Osteoblast (primary cell): ENCODE measurements around the gene MPRIP. TPM values are rescaled to one million over a fixed set of nuclear protein-coding genes. Genes with fewer than 3 reads are reported as not detected.

Experiments used
- DNase-seq: peaks from one replicate; pipeline ENCODE4 v3.0.0; 2011; ENCODE audit warnings: low spot score, mixed read lengths; ENCODE audit not compliant: insufficient read length; ENCODE audit errors: missing footprints
- H2AFZ ChIP-seq: 2 replicates; pipeline ENCODE4 v1.6.0; 2011; ENCODE audit warnings: mild to moderate bottlenecking, low read length
- H3K27ac ChIP-seq: 2 replicates; pipeline ENCODE4 v1.5.1; 2011; ENCODE audit warnings: mild to moderate bottlenecking, low read depth, low read length, moderate library complexity
- H3K27me3 ChIP-seq: 2 replicates; pipeline ENCODE4 v1.6.0; 2012; ENCODE audit warnings: mild to moderate bottlenecking, control low read depth, inconsistent platforms, low read length, moderate library complexity; ENCODE audit not compliant: insufficient read depth
- H3K36me3 ChIP-seq: 2 replicates; pipeline ENCODE4 v1.5.1; 2011; ENCODE audit warnings: mild to moderate bottlenecking, low read length, control low read depth, moderate library complexity; ENCODE audit not compliant: insufficient read depth
- H3K4me1 ChIP-seq: 2 replicates; pipeline ENCODE4 v1.5.1; 2011; ENCODE audit warnings: mild to moderate bottlenecking, low read length, control low read depth, moderate library complexity; ENCODE audit not compliant: insufficient read depth
- H3K4me2 ChIP-seq: 2 replicates; pipeline ENCODE4 v1.6.0; 2011; ENCODE audit warnings: mild to moderate bottlenecking, low read length; ENCODE audit not compliant: insufficient read depth
- H3K4me3 ChIP-seq: fragments of 200-600 bp; sonication (generic); 3 replicates; pipeline ENCODE4 v1.5.1; 2012; ENCODE audit warnings: mild to moderate bottlenecking, low read length, inconsistent platforms; ENCODE audit not compliant: insufficient read depth
- H3K79me2 ChIP-seq: 2 replicates; pipeline ENCODE4 v1.6.0; 2012; ENCODE audit warnings: mild to moderate bottlenecking, low read length, control low read depth, inconsistent platforms; ENCODE audit not compliant: insufficient read depth
- H3K9me3 ChIP-seq: 2 replicates; pipeline ENCODE4 v1.5.1; 2011; ENCODE audit warnings: low read depth, low read length, control low read depth
- H4K20me1 ChIP-seq: 2 replicates; pipeline ENCODE4 v1.6.0; 2012; ENCODE audit warnings: mild to moderate bottlenecking, low read length, control low read depth; ENCODE audit not compliant: insufficient read depth
- CTCF ChIP-seq: IDR thresholded peaks from 2 replicates; pipeline ENCODE4 v1.5.1; 2011; ENCODE audit warnings: mild to moderate bottlenecking, low read depth, low read length, moderate library complexity; ENCODE audit errors: extremely low read depth
- total RNA-seq: library from RNA; depleted of rRNA; stranded (reverse); fragments of >200 nt; gene quantifications from 2 replicates; pipeline ENCODE4 v1.2.3, GENCODE V29; 2012

MPRIP gene
- total RNA-seq, 1 donor = 149 TPM

DNA sequence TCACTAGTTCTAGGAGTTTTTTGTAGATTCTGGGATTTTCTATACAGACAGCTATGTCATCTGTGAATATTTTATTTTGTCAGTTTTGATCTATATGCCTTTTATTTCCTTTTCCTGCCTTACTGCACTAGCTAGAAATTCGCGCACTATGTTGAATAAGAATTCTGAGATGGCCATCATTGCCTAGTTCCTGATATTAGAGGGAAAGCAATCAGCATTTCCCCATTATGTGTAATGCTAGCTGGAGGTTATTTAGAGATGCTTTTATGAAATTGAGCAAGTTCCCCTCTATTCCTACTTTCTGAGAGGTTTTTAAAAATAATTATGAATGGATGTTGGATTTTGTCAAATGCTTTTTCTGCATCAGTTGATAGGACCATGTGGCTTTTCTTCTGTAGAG, 23.8 kb downstream of the MPRIP start:
- peaks cover 81% of the 10 kb centered on the region for H4K20me1 ChIP-seq
- H3K27ac ChIP-seq = no peak overlapping the region
- H3K4me3 ChIP-seq = no peak overlapping the region
- no peak for DNase-seq
- no peak overlapping the region for H2AFZ ChIP-seq
- H3K79me2 ChIP-seq = peaks cover 100% of the 10 kb centered on the region
- H3K36me3 ChIP-seq = peaks cover 22% of the 10 kb centered on the region
- H3K4me2 ChIP-seq = no peak overlapping the region
- TF ChIP-seq CTCF = no peak
- H3K27me3 ChIP-seq = no peaks in the 10 kb centered on the region
- H3K9me3 ChIP-seq = no peaks in the 10 kb centered on the region
- H3K4me1 ChIP-seq = peaks cover 43% of the 10 kb centered on the region

DNA sequence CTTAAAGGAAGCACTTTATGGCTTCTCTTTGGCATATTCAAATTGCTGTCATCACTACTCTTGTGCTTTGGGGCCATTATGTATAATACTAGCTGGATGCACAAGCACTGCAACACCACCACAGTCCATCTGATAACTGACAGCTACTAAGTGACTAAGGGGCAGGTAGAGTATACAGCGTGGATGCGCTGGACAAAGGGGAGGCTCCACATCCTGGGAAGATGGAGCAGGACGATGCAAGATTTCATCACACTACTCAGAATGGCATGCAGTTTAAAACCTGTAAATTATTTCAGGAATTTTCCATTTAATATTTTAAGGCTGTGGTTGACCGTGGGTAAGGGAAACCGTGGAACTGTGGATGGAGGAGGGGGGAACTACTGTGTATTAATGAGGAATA, 25.0 kb downstream of the MPRIP start:
- Histone ChIP-seq H3K27me3 (no peaks in the 10 kb centered on the region), H3K4me2 (peak overlapping the region; percentile 10), H3K36me3 (peaks cover 25% of the 10 kb centered on the region), H2AFZ (no peak overlapping the region), H3K9me3 (no peaks in the 10 kb centered on the region), H3K79me2 (peaks cover 100% of the 10 kb centered on the region), H3K27ac (peak overlapping the region; percentile 42), H3K4me3 (no peak overlapping the region), H4K20me1 (peaks cover 81% of the 10 kb centered on the region), H3K4me1 (peaks cover 44% of the 10 kb centered on the region)
- no peak for TF ChIP-seq CTCF
- peak; percentile 48 for DNase-seq

GRCh38 chr17:17069849-17070248, 27.6 kb downstream of the MPRIP start:
- Histone ChIP-seq H4K20me1 (peaks cover 81% of the 10 kb centered on the region), H3K36me3 (peaks cover 34% of the 10 kb centered on the region), H3K4me3 (no peak overlapping the region), H3K4me2 (no peak overlapping the region), H3K27ac (no peak overlapping the region), H3K9me3 (no peaks in the 10 kb centered on the region), H3K4me1 (peaks cover 34% of the 10 kb centered on the region), H3K27me3 (no peaks in the 10 kb centered on the region), H2AFZ (no peak overlapping the region), H3K79me2 (peaks cover 100% of the 10 kb centered on the region)
- no peak for DNase-seq
- TF ChIP-seq CTCF = no peak

DNA sequence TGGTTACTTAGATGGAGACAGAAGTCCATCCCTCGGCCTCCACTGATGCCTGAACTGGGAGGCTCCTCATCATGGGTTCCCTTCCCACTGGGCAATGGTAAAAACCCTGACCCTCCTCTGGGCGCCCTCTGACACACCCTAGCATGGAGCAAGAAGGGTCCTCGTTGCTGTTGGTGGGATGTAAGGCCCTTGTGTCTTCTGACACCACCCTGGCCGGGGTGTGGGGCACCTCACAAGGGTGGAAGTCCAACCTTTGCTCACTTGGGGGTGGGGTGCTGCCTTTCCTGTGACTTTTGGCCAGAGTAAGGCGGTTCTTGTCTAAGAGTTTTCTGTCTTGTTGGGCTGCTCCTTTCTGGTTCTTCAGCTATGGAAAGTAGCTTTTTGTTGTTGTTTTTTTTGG, 28.7 kb downstream of the MPRIP start:
- Histone ChIP-seq H3K4me1 (peaks cover 44% of the 10 kb centered on the region), H3K4me2 (no peak overlapping the region), H4K20me1 (peaks cover 82% of the 10 kb centered on the region), H3K36me3 (peaks cover 34% of the 10 kb centered on the region), H3K9me3 (no peaks in the 10 kb centered on the region), H3K79me2 (peaks cover 100% of the 10 kb centered on the region), H2AFZ (no peak overlapping the region), H3K27me3 (no peaks in the 10 kb centered on the region), H3K4me3 (no peak overlapping the region), H3K27ac (peak overlapping the region; percentile 2)
- DNase-seq = peak; percentile 36
- no peak for TF ChIP-seq CTCF
